Measurements from ENCODE around the gene DOP1B. TPM values are rescaled to one million over a fixed set of nuclear protein-coding genes. Genes with fewer than 3 reads are reported as not detected.
A peak's percentile ranks its signal among the peaks of the same experiment; 100 is the strongest.

Gene DOP1B
- polyA plus RNA-seq, 6 donors from 2014 or later = 13.8 to 43.2 (median 29.3) TPM

DNA sequence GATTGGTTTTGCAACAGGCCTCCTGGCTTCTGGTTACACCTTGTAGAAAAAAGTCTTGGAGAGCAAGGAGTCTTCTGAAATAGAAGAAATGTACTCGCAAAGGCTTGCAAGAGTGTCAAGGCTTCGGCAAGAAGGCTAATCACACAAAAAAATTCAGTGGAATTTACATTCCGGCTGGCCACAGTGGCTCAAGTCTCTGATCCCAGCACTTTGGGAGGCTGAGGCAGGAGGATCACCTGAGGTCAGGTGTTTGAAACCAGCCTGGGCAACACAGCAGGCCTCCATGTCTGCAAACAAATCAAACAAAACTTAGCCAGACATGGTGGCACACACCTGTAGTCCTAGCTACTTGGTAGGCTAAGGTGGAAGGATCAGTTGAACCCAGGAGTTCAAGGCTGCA, 7.7 kb upstream of the DOP1B start:
- Mint-ChIP-seq H3K9me3 (no peaks in the 10 kb centered on the region), H3K4me3 (no peak overlapping the region), H3K27ac (peak overlapping the region in 1 of 6 donors; percentile 11), H3K27me3 (no peaks in the 10 kb centered on the region), H3K36me3 (no peaks in the 10 kb centered on the region), H3K4me1 (peaks cover 16 to 44% (median 30%) of the 10 kb centered on the region in 3 donors)
- ATAC-seq (ENCODE audit: low read depth in 2 of 2) = no peak
- DNase-seq = no peak

DNA sequence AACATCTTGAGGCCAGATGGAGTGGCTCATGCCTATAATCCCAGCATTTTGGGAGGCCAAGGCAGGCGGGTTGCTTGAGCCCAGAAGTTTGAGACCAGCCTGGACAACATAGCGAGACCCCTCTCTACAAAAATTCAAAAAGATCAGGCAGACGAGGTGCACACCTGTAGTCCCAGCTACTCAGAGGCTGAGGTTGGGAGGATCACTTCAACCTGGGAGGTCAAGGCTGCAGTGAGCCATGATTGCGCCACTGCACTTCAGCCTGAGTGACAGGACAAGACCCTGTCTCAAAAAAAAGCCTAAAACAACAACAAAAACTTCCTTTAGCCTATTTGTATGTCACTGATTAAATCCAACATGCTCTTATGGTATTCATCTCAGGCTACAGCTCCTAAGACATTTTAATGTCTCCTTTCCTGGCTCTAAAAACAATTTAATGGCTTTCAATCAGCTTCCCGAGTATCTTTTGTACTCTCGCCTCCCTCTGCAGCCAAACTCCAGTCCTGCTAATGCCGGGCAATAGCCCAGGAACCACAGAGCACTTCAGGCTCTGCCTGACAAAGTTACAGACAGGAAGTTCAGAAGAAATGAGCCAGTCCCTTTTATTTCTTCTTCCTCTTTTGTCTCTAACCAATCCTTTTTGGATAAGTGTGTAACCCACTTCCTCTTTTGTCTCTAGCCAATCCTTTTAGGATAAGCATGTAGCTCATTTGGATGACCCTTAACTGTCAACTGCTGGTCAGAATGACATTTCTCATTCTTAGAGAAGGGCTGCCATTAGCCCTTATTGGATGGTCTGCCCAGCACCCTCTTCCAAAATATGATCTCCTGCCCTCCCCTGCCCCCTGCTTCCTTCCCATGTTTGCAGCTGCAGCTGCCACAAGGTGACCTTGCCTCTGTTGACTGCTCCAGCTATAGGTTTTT, 6.6 kb upstream of the DOP1B start:
- H3K9me3 Mint-ChIP-seq = no peaks in the 10 kb centered on the region
- H3K27ac Mint-ChIP-seq = peak overlapping the region; percentile 47 to 98 (median 82)
- H3K4me3 Mint-ChIP-seq = peak overlapping the region; percentile 16 to 92 (median 79)
- no peaks in the 10 kb centered on the region for H3K27me3 Mint-ChIP-seq
- DNase-seq = peak; percentile 73
- H3K4me1 Mint-ChIP-seq = peaks cover 16 to 42% (median 32%) of the 10 kb centered on the region in 3 donors
- ATAC-seq (ENCODE audit: low read depth in 2 of 2) = peak; percentile 95 to 96
- no peaks in the 10 kb centered on the region for H3K36me3 Mint-ChIP-seq

DNA sequence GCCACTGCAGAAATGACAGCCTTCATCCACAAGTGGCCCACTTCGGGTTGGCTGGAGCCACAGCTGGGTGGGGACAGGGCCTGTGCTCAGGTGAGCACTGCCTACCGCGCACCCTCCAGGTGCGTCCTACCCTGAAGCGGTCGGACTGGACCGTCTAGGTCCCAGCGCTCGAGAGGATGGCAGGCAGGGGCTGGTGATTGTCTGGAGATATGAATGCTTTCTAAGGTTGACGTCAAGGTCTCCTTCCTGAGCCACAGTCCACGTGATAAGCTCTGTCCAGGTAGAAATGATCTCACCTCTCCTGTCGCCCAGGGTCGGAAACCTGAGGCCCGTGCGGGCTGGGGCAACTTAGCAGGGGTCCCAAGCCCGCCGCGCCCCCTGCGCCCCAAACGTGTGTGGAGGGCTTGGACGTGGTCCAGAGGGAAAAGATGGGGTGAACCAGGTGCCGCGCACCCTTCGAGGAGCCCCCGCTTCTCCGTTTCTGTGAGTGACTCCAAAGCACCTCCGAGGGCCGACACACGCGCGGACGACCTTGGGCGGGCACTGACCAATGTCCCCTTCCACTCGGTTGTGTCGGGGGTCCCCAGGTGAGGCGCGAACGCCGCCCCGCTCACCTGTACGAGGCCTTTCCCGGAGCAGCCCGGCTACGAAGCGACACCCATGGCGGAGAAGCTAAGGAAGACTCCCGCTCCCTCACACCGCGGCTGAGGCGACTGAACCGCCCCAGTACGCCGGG, 853 bp upstream of the DOP1B start:
- Mint-ChIP-seq H3K4me3 (peak overlapping the region; percentile 77 to 92 (median 87)), H3K4me1 (peaks cover 21 to 46% (median 36%) of the 10 kb centered on the region in 3 donors), H3K27me3 (no peaks in the 10 kb centered on the region), H3K27ac (peak overlapping the region in 5 of 6 donors; percentile 9 to 92 (median 53)), H3K36me3 (peaks cover 8 to 11% of the 10 kb centered on the region in 2 donors), H3K9me3 (no peaks in the 10 kb centered on the region)
- no peak for DNase-seq
- no peak for ATAC-seq (ENCODE audit: low read depth in 2 of 2)

DNA sequence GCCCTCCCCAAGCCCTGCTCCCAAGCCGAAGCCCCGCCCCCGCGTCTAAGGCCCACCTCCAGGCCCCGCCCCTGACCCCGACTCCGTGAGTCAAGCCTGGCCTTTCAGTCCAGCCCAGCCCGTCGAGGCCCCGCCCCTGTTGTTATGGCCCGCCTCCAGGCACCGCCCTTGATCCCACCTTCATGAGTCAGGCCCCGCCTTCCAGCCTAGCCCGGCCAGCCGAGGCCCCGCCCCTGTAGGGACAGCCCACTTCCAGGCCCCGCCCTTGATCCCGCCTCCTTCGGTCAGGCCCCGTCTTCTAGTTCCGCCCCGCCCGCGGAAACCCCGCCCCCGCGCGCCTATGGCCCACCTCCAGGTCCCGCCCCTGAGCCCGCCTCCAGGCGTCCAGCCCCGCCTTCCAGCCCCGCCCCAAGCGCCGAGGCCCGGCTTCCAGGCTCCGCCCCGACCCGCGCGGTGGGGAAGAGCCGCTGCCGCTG, 247 bp upstream of the DOP1B start:
- ATAC-seq (ENCODE audit: low read depth in 2 of 2) (peak; percentile 80), DNase-seq (peak; percentile 100)
- H3K36me3 Mint-ChIP-seq = peaks cover 10 to 15% of the 10 kb centered on the region in 2 donors
- peaks cover 24 to 46% (median 39%) of the 10 kb centered on the region in 3 donors for H3K4me1 Mint-ChIP-seq
- peak overlapping the region in 4 of 6 donors; percentile 51 to 92 (median 62) for H3K27ac Mint-ChIP-seq
- peak overlapping the region; percentile 77 to 92 (median 87) for H3K4me3 Mint-ChIP-seq
- no peaks in the 10 kb centered on the region for H3K27me3 Mint-ChIP-seq
- H3K9me3 Mint-ChIP-seq = no peaks in the 10 kb centered on the region

DNA sequence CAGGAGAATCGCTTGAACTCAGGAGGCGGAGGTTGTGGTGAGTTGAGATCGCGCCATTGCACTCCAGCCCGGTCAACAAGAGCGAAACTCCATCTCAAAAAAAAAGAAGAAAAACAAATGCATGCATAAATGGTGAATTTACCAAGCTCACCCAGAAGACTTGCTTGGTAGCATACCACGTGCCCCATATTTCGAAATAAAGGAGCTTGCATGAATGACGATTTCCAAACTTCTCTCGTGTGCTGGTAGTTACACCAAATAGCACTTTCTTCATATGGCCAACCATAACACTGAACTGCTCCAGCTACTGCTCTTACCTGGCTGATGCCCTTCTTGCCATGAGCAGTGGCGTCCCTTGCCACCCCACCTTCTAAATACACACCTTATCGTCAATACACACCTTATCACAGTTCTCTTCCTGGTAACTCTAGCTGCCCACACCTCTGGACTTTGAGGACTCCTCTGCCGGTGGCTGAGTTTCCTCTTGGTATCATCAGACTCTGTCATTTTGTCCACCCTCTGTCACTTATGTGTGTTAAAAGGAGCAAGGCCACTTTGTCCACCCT, 2.8 kb downstream of the DOP1B start:
- H3K27ac Mint-ChIP-seq = peak overlapping the region in 3 of 6 donors; percentile 23 to 94 (median 58)
- peaks cover 10 to 15% of the 10 kb centered on the region in 2 donors for H3K36me3 Mint-ChIP-seq
- DNase-seq = no peak
- H3K27me3 Mint-ChIP-seq = no peaks in the 10 kb centered on the region
- ATAC-seq (ENCODE audit: low read depth in 2 of 2) = no peak
- no peaks in the 10 kb centered on the region for H3K9me3 Mint-ChIP-seq
- peaks cover 41 to 67% (median 58%) of the 10 kb centered on the region in 3 donors for H3K4me1 Mint-ChIP-seq
- H3K4me3 Mint-ChIP-seq = peak overlapping the region in 7 of 8 donors; percentile 5 to 81 (median 13)

DNA sequence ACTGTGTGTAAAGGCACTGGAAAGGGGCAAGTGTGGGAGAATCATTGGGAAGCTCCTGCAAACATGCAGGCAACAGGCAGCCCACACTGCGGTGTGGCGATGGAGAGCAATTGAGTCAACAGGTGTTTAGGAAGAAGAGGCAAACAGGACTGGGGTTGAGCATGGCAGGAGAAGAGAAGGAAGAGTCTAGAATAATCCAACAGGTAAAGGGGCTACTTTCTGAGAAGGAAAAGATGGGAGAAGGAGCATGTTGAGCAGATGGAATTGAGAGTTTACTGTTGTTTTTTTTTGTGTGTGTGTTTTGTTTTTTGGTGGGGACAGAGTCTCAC, 4.2 kb downstream of the DOP1B start:
- DNase-seq (no peak), ATAC-seq (ENCODE audit: low read depth in 2 of 2) (no peak)
- Mint-ChIP-seq H3K9me3 (no peaks in the 10 kb centered on the region), H3K27me3 (no peaks in the 10 kb centered on the region), H3K4me1 (peaks cover 43 to 61% (median 53%) of the 10 kb centered on the region in 3 donors), H3K36me3 (peaks cover 10 to 15% of the 10 kb centered on the region in 2 donors), H3K27ac (peak overlapping the region in 3 of 6 donors; percentile 16 to 93 (median 56)), H3K4me3 (peak overlapping the region in 1 of 8 donors; percentile 52)

DNA sequence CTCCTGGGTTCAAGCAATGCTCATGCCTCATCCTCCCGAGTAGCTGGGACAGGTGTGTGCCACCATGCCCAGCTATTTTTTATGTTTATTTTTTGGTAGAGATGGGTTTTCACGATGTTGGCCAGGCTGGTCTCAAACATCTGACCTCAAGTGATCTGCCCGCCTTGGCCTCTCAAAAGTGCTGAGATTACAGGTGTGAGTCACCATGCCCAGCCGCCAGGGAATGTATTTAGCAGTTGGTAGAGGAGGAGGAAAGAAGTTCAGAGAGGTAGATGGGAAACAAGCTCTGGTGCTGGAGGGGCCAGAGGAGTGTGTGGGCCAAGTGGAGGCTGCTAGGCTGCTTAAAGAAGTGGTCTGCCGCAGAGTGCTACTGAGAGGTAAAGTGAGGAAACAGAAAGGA, 6.0 kb downstream of the DOP1B start:
- Mint-ChIP-seq H3K36me3 (peaks cover 15 to 16% of the 10 kb centered on the region in 2 donors), H3K4me1 (peaks cover 43 to 56% (median 51%) of the 10 kb centered on the region in 3 donors), H3K27me3 (no peaks in the 10 kb centered on the region), H3K9me3 (no peaks in the 10 kb centered on the region), H3K27ac (peak overlapping the region in 2 of 6 donors; percentile 12 to 66), H3K4me3 (no peak overlapping the region)
- ATAC-seq (ENCODE audit: low read depth in 2 of 2) (no peak), DNase-seq (no peak)

DNA sequence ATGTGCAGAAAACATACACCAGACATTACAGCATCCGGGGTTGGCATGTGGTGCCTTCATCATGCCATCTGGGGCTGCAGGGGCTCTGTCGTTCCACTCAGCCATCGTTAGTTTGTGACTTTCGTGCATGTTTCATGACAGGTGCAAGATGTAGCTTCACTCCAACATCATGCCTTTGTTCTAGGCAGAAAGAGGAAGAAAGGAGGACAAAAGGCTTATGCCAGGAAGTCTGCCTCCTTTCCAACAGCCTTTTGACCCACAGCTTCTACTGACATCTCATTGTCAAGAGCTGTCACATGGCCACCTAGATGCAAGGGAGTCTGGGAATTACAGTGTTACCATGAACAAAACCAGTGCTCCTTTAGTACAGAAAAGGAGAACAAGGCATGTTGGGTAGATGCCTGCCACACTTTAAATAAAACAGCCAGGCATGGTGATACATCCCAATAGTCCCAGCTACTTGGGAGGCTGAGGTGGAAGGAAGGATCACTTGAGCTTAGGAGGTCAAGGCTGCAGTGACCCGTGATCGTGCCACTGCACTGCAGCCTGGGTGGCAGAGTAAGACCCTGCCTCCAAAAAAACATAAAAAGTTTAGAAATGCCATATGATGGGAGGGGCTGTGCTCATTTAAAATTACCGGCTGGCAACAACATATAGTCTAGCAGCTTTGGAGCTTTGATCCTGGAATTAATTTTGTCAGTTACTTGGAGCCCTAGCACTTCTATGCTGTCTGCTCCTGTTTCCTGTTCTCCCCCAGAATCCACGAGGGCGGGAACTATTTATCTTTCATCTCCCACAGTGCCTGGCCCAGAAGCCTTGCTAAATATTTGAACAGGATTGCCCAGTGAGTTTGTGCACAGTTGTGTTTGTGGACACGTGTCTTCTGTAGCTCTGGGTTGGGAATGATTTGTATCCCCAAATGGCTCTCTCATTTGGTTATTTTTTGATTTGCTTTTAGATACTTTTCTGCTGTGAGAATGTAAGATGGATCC, 7.4 kb downstream of the DOP1B start:
- peak overlapping the region in 1 of 8 donors; percentile 47 for H3K4me3 Mint-ChIP-seq

DNA sequence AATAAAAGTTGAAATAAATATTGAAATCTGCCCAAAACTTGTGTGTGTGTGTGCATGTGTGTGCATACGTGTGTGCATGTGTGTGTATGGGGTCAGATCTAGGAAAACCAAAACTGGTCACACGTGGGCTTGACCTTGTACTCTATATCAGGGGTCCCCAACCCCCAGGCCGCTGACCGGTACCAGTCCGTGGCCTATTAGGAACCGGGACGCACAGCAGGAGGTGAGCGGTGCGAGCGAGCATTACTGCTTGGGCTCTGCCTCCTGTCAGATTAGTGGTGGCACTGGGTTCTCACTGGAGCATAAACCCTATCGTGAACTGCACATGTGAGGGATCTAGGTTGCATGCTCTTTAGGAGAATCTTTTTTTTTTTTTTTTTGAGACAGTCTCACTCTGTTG, 8.7 kb downstream of the DOP1B start:
- Mint-ChIP-seq H3K4me3 (no peak overlapping the region), H3K27me3 (no peaks in the 10 kb centered on the region), H3K4me1 (peaks cover 33 to 45% (median 38%) of the 10 kb centered on the region in 3 donors), H3K27ac (peak overlapping the region in 1 of 6 donors; percentile 79), H3K36me3 (peaks cover 15 to 21% of the 10 kb centered on the region in 2 donors), H3K9me3 (no peaks in the 10 kb centered on the region)
- no peak for ATAC-seq (ENCODE audit: low read depth in 2 of 2)
- no peak for DNase-seq

More for the DNA sequence above, 7.4 kb downstream of the DOP1B start:
- DNase-seq = no peak
- Mint-ChIP-seq H3K27me3 (no peaks in the 10 kb centered on the region), H3K27ac (peak overlapping the region in 4 of 6 donors; percentile 4 to 88 (median 46)), H3K4me1 (peaks cover 39 to 51% (median 45%) of the 10 kb centered on the region in 3 donors), H3K9me3 (no peaks in the 10 kb centered on the region), H3K36me3 (peaks cover 16 to 18% of the 10 kb centered on the region in 2 donors)
- ATAC-seq (ENCODE audit: low read depth in 2 of 2) = no peak

DNA sequence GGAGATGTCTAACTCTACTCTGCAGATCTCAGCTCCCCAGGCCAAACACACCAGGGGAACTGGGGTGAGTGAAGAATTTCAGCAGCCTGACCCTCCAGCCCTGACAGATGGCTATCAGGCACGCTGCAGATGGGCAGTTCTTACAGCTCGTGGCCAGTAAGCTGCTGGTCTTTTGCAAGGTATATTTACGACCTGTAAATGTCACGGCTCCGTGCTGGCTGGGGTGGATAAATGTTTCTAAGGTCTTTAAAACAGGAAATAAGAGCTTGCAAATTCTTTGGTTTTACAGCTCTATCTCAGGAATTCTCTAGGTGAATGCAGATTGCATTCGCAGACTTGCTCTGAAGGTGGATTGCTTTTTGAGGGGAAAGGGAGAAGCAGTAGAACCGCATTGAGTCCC, 10.1 kb downstream of the DOP1B start:
- Mint-ChIP-seq H3K27ac (no peak overlapping the region), H3K36me3 (peaks cover 11 to 13% of the 10 kb centered on the region in 2 donors), H3K4me1 (peaks cover 31 to 42% (median 40%) of the 10 kb centered on the region in 3 donors), H3K27me3 (no peaks in the 10 kb centered on the region), H3K9me3 (no peaks in the 10 kb centered on the region), H3K4me3 (no peak overlapping the region)
- DNase-seq (no peak), ATAC-seq (ENCODE audit: low read depth in 2 of 2) (no peak)

DNA sequence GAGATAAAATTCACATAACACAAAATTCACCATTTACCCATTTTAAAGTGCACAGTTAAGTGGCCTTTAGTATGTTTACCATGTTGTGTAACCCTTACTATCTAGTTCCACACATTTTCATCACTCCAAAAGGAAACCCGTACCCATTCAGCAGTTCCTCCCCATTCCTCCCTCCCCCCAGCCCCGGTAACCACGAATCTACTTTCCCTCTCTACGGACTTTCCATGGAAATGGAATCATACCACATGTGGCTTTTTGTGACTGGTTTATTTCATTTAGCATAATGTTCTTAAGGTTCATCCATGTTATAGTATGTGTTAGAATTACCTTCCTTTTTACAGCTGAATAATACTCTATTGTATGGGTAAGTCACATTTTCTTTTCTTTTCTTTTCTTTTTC, 10.9 kb downstream of the DOP1B start:
- Mint-ChIP-seq H3K4me3 (no peak overlapping the region), H3K9me3 (no peaks in the 10 kb centered on the region), H3K4me1 (peaks cover 28 to 39% (median 39%) of the 10 kb centered on the region in 3 donors), H3K36me3 (peaks cover 11 to 13% of the 10 kb centered on the region in 2 donors), H3K27me3 (no peaks in the 10 kb centered on the region), H3K27ac (peak overlapping the region in 1 of 6 donors; percentile 15)
- no peak for ATAC-seq (ENCODE audit: low read depth in 2 of 2)
- no peak for DNase-seq

DNA sequence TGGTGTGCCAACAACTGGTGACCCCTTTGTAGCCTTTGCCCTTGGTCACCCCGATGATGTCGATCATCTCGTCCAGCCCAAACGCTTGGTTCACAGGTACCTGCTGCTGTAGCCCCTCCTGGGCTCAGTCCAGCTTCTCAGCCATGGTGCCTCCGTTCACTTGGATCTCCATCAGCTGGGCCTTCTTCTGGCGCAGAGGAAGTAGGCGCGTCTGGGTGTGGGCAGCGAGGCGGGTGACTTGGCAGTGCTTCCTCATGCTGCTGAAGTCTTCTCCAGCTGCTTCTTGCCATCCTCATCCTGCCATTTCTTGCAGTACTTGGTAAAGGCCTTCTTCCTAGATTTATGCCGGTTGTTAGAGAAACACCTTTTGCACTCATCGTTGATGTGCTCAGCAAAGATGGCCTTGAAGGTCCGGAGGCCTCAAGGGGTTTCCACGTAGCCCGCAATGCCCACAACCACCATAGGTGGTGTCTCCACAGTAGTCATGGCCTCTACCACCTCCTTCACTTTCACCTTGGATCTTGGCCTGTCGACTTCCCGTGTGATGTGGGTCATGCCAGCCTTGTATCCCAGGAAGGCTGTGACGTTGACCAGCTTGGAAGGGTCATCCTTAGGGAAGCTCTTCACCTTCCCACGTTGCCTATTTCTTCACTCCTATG, 13.0 kb downstream of the DOP1B start:
- Mint-ChIP-seq H3K4me1 (peaks cover 14 to 28% (median 20%) of the 10 kb centered on the region in 3 donors), H3K4me3 (no peak overlapping the region), H3K27ac (peak overlapping the region in 4 of 6 donors; percentile 3 to 82 (median 34)), H3K9me3 (no peaks in the 10 kb centered on the region), H3K27me3 (no peaks in the 10 kb centered on the region), H3K36me3 (peaks cover 11 to 13% of the 10 kb centered on the region in 2 donors)
- DNase-seq (no peak), ATAC-seq (ENCODE audit: low read depth in 2 of 2) (no peak)
